ENCODE measurements around the gene NAALADL2.
"Not testable (repeated sequence)": the region's sequence is repeated elsewhere in the genome, so short reads cannot be mapped to it uniquely, and the experiment has no call there.

NAALADL2 gene

DNA sequence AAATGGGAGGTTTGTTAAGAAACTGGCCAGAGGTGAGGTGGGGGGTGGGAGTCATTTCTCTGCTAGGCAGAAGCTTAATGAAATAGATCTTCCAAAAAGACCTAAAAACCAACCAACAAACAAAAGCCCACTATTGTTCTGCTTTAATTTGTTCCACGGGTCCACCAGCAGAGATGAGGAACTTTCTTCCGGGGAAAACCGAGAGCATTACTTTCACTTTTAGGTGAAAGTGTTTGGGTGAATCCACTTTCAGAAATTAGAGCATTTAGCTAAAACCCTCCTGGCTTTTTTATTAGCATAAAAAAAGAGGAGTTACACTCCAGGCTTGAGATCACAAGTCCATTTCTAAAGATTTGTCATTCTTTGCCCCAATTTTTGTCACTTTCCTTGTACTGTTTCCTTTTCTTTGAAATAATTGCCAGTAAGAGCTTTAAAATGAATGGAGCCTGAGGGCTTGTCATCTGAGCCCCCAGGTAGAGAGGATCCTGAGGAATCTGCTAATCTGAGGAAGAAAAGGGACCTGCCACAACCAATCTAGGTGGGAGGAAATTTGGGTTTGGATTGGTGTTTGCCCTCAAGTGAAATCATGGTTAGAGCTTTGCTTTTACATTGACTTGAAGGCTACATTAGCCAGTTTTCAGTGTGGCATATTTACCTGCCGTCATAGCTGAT, 667.6 kb downstream of the NAALADL2 start:
- peak; percentile 26 for DNase-seq

DNA sequence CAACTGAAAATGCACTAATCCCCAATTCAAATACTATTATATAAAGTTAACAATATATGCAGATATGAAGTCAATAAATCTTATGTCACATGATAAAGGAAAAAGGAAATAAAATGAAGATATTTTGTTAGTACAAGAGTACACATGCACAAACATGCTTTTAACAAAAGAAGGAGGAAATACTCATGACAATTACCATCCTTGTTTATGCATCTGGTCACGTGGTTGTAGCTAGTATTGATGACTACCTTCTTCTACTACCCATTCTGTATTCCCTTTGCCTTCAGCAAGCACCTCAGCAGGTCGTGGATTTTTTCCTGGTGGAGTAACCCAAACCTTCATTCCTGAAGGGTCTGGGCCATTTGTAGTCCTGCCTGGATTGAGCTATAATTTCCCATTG, 669.6 kb downstream of the NAALADL2 start:
- DNase-seq = peak; percentile 29

DNA sequence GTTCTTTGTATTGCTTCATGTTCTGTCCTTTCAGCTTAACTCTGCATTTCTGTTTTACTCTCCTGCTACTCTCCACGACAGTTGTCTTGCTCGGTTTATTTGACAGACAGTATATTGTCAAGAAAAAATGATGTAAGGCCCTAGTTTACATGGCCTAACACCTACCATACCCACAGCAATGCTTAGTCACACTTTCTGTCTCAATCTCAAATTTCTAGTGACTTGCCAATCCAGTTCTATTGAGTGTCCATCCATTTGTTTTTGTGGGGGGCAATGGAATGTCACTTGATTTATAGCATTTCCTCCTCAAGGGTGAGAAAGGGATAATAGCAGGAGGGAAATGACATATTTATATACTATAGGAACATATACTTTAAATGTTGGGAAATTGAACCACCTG, 676.2 kb downstream of the NAALADL2 start:
- DNase-seq = peak; percentile 59

DNA sequence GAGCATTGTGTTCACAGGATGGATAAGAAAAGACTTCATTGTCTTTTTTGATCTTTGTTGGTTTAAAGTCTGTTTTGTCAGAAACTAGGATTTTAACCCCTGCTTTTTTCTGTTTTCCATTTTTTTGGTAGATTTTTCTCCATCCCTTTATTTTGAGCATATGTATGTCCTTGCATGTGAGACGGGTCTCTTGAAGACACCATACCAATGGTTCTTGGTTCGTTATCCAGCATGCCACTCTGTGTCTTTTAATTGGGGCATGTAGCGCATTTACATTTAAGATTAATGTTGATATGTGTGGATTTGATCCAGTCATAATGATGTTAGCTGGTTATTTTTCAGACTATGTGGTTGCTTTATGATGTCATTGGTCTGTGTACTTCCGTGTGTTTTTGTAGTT, 687.0 kb downstream of the NAALADL2 start:
- DNase-seq = no peak

DNA sequence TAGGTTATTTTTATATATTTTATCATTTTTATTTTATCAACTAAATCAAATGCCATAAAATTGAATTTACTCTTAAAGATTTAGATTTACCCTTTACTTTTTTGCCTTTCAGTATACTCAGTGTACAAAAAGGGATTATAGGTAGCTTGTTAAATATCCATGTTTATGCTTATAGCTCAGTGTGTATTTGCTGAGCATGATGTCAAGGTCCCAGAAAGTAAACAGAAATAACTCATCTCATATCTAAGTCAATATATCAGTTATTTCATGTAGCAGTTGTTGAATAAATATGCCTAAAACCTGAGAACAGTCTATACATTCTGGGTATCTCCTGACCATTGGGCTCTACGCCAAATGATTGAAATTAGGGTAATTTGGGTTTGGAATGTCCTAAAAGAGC, 693.8 kb downstream of the NAALADL2 start:
- DNase-seq = peak; percentile 75

DNA sequence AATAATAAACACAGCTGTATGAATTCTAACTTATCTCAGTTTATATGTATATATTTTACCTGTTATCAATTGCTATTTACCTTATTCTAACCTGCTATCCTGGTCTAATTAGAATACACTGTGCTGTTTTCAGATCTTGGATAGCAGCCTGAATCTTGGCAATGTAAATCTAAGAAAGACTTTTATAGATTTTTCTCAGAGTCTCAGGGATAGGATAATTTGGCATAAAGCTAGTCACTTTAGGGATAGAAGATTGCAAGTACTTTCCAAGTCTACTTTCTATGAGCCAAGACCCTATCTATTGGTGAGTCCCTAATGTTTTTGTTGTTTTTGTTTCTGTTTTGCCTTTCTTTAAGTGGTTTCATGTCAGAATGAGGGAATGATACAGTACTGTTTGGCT, 695.7 kb downstream of the NAALADL2 start:
- DNase-seq = no peak

DNA sequence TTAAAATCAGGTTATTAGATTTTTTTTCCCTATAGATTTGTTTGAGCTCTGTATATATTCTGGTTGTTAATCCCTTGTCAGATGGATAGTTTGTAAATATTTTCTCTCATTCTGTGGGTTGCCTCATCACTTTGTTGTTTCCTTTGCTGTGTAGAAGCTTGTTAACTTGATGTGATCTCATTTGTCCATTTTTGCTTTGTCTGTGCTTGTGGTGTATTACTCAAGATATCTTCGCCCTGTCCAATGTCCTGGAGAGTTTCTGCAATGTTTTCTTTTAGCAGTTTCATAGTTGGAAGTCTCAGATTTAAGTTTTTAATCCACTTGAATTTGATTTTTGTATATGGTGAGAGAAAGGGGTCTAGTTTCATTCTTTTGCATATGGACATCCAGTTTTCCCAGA, 699.1 kb downstream of the NAALADL2 start:
- DNase-seq = no peak

DNA sequence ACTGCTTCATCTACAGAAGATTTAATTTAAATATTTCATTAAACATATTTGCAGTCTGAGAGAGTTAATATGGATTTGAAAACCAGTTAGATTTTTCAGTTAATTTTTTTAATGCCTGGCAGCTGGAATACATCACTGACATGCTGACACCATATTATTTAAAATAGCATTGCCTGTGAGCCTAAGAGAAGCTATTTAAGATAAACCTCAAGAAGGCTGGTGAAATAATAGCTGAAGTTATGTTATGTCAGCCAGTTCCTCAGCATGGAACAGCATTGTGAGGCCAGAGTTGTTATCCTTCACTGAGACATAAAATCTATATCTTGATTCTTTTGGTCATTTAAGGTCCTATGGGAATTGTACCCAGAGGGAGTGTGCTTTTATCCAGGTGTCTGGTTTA, 705.2 kb downstream of the NAALADL2 start:
- DNase-seq = no peak

DNA sequence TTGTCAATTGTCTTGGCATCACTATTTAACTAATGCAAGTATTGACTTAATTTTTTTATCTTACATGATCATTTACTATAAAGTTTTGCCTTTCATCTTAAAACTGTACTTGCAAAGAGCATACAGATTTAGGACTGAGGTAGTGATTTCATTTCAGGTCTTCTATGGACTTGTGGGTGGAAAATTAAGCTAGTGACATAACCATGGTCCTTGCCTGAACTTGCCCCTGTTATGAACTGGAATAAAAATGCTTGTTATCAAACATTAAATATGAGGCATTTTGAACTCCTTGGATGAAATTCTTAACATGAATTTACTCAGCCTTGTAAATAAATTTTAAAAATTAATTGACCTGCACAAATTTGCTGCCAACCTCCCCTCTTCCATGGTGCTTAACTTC, 712.0 kb downstream of the NAALADL2 start:
- DNase-seq = no peak

DNA sequence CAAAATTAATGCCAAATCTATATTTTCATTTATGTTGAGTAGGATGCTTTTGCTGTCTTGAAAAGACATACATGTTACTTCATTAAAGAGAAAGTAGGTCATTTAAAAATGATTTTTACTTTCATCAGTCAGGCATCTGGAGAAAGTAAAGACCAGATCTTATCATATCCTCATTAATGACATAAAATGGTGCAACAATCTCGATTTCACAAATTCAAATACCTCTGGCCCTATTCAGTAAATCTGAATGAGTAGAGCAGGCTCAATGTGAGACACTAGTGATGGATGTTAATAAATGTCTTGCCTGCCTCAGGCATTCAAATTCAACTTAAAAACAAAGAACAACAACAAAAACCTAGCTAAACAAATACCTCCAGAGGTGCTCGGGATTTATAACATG, 714.1 kb downstream of the NAALADL2 start:
- DNase-seq = no peak

DNA sequence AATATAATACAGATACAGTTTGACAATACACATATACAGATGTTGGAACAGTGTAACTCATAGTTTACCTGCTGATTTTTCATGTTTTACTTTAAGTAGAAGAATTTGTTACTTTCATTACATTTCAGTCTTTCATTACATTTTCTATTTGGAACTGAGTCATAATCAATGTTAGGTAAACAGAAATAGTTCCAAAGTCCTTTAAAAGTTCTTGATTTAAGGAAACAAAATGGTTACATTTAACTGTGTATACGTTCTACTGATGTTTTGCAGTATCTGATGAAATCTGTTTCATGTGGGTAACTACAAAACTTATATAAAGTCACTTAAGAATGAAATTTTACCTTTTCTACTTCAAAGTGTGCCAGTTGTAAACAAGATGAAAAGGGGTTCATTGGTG, 721.2 kb downstream of the NAALADL2 start:
- DNase-seq = no peak

DNA sequence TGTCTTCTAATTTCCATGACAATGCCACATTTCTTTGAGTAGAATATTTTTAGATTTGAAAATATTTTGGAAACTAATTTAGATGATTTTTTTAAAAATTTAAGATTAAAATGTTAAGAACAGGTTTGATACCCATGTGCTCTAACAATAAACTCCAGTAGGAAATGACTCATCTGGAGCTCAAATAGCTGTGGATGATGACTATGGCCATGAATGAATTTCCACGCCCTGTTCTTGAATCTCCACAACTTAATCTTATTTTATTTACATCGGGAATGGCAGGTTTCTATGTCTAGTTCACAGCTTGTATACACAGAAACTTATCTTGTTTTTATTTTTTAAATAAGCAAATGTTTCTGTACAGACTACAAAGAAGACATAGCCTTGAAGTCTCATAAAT, 726.8 kb downstream of the NAALADL2 start:
- DNase-seq = peak; percentile 44

DNA sequence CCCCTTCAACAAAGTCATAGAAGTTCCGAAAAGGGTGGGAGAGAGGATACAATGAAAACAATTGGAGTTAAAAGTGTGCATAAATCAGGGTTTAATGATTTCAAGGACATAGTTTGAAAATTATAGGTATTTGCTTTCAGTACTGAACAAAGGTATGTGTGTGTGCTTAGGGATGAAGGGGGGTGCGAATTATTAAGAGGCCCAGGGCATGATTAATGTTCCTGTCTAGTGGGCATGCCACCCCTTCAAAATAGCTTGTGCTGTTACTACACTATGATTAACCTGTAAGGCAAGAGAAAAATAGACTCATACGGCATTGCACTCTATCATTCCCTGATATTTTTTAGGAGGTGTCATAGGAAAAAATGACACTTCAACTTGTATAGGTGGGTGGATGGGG, 731.6 kb downstream of the NAALADL2 start:
- no peak for DNase-seq

DNA sequence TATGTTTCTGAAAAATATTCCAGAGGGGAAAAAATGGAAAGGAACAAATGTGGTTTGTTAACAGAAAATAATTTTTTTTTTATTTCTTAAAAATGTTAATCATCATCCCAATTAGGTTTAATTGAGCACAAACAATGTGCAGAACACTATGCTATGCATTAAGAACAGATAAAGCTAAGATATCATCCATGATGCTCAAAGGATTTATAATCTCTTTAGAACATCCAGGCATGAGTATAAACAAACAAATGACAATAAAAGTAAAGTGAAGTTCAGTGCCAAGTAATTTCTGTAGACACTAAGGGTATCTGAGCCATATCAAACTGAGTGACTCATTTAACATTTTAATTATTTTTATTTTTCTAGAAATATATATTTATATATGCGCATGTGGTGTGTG, 732.2 kb downstream of the NAALADL2 start:
- DNase-seq = no peak

DNA sequence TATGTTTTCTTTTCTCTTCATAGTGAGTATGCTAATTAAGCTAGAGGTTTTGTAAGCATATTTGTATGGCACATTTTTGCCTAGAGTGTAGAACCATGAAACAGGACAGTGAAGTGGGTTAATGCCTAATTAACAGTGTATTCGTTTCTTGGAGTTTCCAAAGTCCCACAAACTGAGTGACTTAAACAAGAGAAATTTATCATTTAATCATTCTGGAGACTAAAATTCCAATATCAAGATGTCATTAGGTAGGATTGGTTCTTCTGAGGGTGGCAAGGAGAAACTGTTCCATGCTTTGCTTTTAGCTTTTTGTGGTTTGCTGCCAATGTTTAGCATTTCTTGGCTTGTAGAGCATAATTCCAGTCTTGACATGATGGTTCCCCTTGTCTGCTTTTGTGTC, 734.2 kb downstream of the NAALADL2 start:
- DNase-seq = no peak

DNA sequence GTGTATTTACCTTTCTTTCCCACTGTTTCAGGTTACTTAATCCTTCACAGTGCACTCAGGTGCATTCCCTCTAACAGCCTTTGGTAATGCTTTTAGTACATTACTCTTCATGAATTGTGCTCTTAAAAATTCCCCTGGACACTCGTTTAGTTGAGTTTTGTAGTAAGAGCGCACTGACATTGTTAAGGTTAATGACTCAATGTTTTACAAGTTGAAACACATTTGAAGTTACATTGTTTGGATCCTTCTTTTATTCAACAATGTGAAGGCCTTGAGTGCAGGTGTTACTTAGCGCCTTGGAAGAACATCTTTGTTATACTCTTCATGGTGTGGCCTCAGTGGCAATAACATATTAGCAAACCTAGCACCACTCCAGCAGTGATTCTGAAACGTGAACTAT, 739.6 kb downstream of the NAALADL2 start:
- DNase-seq = no peak

DNA sequence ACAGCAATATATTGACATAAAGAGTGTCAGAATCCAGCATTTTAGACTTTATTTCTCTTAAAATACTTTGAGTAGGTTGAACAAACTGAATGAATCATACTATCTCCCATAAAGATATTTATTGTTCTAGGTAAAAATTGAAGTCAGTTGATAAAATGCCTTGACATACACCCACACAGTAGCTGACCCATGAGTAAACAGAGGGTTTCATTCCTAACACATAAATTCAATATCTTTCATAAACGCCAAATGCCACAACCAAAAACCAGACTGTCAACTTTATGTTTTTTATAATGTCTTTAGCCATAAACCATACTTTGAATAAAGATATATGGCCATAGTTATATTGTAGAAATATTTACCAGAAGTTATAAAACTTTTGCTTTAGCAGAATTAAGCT, 742.4 kb downstream of the NAALADL2 start:
- no peak for DNase-seq

DNA sequence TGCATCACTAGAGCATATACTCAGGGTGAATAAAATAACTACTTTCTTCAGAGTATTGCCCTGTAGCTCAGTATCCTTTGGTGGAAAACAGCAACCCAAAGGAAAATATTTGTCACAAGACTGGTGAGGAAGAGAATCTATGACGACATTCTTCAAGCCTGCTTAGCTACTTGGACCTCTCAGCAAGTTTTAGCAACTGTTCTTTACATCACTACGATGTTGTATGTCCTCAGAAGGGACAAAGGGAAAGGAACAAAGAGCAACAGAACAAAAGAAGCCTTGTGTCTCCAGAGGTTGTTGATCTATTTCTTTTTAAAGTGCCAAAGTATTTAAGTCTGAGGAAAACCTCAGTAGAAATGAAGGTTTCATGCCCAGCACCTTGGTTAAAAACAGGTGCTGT, 746.7 kb downstream of the NAALADL2 start:
- DNase-seq = no peak

DNA sequence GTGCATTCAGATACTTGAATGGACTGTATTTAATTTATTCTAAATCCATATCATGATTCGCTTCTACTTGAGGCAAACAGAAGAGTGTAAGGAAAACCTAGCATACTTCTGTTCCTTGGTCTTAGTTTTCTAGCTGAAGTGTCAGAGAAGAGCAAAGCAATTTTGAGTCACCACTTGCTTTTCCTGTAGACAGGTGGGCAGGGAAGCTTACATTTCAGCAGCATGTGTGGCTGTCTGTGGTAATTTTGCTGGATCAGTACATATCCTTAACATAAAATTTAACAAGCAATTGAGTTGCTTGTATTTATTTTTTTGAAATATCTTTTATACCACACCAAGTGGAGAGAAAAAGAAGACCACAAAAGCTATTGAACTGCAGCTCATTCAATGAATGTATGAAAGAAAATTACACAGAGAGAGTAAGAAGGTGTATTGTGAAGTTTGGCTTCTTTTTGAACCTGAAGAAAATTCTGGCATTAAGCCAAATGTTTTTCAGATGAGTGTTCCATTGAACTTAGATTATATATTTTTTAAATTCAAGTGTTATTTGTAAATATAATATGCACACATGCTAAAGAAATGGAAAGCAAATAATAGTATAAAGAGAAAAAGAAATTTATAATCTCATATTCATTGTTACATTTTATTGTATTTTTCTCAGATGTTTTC, 747.6 kb downstream of the NAALADL2 start:
- DNase-seq = peak; percentile 21

DNA sequence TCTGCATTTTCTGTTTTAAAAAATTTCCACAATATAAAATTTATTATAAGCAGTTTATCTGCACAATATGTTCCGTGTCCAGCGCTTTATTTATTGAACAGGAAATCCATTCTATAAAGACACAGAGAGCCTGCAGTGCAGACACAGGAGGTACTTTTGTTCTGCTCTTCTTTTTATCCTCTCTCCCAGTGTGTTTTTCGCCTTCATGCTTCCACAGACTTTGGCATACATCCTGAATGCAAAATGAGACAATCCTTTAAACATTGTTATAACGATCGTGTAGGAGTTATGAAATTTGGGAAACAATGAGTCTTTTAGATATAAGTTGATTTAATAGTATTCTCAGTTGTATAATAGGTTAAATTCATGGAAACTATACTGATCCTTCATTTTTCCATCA, 749.2 kb downstream of the NAALADL2 start:
- no peak for DNase-seq

DNA sequence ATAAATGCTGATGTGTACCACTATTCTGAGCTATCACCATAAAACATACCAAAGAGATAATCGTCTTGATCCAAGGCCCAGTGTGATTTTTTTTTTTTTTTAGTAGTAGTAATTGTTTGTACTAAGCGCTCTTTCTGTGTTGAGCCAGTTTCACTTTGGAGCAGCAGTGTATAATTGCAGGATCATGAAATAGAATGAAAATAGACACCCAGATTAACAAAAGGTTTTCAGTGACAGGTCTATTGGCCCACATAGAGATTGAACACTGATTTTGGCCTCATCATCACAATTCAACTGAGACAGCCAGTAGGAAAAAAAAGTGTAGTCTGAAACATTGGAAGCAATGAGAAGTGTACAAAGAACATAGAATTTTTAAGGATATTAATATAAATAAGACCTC, 749.8 kb downstream of the NAALADL2 start:
- DNase-seq = no peak

DNA sequence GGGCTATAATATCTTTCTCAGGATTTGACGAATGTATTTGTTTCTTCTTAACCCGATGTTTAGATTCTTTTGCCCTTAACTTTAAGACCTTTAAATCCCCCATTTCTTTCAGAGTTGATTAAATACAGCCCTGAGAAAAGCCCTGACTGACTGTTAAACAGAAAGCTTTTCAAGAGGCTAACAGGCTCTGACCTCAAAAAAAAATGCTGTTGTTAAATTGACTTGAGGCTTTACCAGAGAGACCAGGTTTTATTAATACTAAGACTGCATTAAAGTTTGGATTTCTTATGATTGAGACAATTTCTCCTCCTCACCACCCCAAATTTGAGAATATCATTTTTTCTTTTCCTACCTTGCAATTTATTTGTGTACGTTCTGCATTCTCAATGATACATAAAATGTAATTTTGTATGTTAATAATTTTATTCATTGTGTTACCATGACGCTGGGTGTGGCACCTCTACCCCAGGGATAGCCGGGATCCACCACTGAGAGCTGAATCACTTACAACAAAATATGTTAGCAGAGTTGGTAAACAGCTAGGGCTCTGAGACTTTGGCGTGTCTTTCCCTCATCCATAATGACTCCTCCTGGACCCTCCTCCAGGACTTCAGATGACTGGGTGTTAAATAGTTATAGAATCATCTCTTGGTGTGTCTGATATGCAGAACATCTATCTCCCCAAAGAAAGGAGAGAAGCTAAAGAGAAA, 753.5 kb downstream of the NAALADL2 start:
- DNase-seq = no peak

DNA sequence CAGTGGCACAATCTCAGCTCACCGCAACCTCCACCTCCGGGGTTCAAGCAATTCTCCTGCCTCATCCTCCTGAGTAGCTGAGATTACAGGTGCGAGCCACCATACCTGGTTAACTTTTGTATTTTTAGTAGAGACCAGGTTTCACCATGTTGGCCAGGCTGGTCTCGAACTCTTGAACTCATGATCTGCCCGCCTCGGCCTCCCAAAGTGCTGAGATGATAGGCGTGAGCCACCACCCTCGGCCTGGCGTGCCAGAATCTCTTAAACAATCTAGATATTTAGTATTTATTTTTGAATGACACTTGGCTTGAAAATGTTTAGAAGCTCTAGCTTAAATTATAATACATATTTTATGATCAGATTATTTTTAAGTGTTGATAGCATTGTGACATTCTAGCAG, 755.0 kb downstream of the NAALADL2 start:
- not testable (repeated sequence) for DNase-seq

DNA sequence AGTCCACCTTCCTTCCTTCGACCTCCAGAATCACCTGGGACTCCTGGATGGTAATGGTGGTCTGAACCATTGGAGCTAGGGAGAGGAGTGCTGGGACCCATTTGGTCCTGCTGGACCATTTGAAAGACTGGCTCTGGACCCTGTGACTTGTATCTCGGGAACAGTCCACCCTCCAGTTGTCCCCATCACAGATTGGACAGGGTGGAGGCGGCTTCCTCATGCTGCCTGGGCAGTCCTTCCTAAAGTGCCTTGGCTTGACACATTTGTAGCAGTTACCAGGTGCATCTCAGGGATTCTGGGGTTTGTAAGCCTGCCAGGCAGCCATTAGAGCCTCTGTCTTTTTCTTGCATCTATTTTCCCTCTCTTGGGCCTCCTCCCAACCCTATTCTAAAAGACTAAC, 758.1 kb downstream of the NAALADL2 start:
- no peak for DNase-seq
